Measurements from ENCODE around the gene HERC6.
"Not testable (repeated sequence)": the region's sequence is repeated elsewhere in the genome, so short reads cannot be mapped to it uniquely, and the experiment has no call there.

The HERC6 gene

GRCh38 chr4:88391703-88392102 lies 13.1 kb downstream of the HERC6 start:
- DNase-seq (ENCODE audit: low spot score), result no peak

- no peak for DNase-seq (ENCODE audit: low spot score)
These were observed 18.0 kb downstream of the HERC6 start for GRCh38 chr4:88396681-88397080.

GRCh38 chr4:88398381-88398780 lies 19.7 kb downstream of the HERC6 start:
- DNase-seq (ENCODE audit: low spot score), result no peak

GRCh38 chr4:88409206-88409605 lies 30.6 kb downstream of the HERC6 start:
- no peak for DNase-seq (ENCODE audit: low spot score)

GRCh38 chr4:88409789-88410188 lies 31.1 kb downstream of the HERC6 start:
- no peak for DNase-seq (ENCODE audit: low spot score)

GRCh38 chr4:88411491-88412096 lies 32.9 kb downstream of the HERC6 start:
- DNase-seq (ENCODE audit: low spot score), result no peak

- DNase-seq (ENCODE audit: low spot score), result no peak
These were observed 35.1 kb downstream of the HERC6 start for GRCh38 chr4:88413801-88414200.

GRCh38 chr4:88414755-88415154 lies 36.1 kb downstream of the HERC6 start:
- no peak for DNase-seq (ENCODE audit: low spot score)

- DNase-seq (ENCODE audit: low spot score), result no peak
These were observed 37.3 kb downstream of the HERC6 start for GRCh38 chr4:88415982-88416381.

GRCh38 chr4:88418411-88418810 lies 39.8 kb downstream of the HERC6 start:
- DNase-seq (ENCODE audit: low spot score), result no peak

- DNase-seq (ENCODE audit: low spot score), result no peak
These were observed 41.2 kb downstream of the HERC6 start for GRCh38 chr4:88419874-88420273.

- no peak for DNase-seq (ENCODE audit: low spot score)
These were observed 42.2 kb downstream of the HERC6 start for GRCh38 chr4:88420844-88421243.

GRCh38 chr4:88422403-88422802 lies 43.8 kb downstream of the HERC6 start:
- DNase-seq (ENCODE audit: low spot score), result no peak

- no peak for DNase-seq (ENCODE audit: low spot score)
These were observed 50.7 kb downstream of the HERC6 start for GRCh38 chr4:88429401-88429800.

GRCh38 chr4:88435987-88436693 lies 57.5 kb downstream of the HERC6 start:
- no peak for DNase-seq (ENCODE audit: low spot score)

GRCh38 chr4:88437873-88438272 lies 59.2 kb downstream of the HERC6 start:
- DNase-seq (ENCODE audit: low spot score), result not testable (repeated sequence)

- DNase-seq (ENCODE audit: low spot score), result no peak
These were observed 60.6 kb downstream of the HERC6 start for GRCh38 chr4:88439161-88439760.

- DNase-seq (ENCODE audit: low spot score), result no peak
These were observed 61.5 kb downstream of the HERC6 start for GRCh38 chr4:88440146-88440545.

- no peak for DNase-seq (ENCODE audit: low spot score)
These were observed 63.0 kb downstream of the HERC6 start for GRCh38 chr4:88441696-88442095.

GRCh38 chr4:88442689-88443191 lies 64.1 kb downstream of the HERC6 start:
- no peak for DNase-seq (ENCODE audit: low spot score)

GRCh38 chr4:88443486-88443885 lies 64.8 kb downstream of the HERC6 start:
- no peak for DNase-seq (ENCODE audit: low spot score)

- DNase-seq (ENCODE audit: low spot score), result no peak
These were observed 66.6 kb downstream of the HERC6 start for GRCh38 chr4:88445252-88445651.

- DNase-seq (ENCODE audit: low spot score), result no peak
These were observed 67.5 kb downstream of the HERC6 start for GRCh38 chr4:88446124-88446523.
